Limb (tissue), 2 donors: ENCODE results near the gene OR4F15.

ENCODE experiments used
- DNase-seq, 2 donors: peaks; one replicate each; pipeline ENCODE4 v3.0.0-alpha.2; 2016; ENCODE audit errors: extremely low spot score in 2 of 2

The OR4F15 gene

DNA sequence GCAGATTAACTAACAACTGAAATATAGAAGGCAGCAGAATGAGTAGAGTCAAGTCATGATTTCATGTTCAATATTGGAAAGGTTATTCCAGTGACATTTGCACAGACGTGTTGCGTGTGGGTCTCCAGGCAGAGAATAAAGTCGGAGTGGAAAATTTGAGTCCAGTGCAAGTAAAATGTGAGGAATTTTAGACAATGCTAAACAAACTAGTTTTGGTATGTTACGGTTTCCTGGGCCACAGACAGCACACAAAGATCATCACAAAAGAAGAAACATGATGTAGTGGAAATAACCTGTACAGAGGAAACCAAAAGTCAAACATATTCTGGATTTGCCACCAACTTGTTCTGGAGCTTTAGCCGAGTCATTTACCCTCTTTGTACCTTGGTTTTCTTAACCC lies 8.3 kb upstream of the OR4F15 start:
- no peak for DNase-seq

DNA sequence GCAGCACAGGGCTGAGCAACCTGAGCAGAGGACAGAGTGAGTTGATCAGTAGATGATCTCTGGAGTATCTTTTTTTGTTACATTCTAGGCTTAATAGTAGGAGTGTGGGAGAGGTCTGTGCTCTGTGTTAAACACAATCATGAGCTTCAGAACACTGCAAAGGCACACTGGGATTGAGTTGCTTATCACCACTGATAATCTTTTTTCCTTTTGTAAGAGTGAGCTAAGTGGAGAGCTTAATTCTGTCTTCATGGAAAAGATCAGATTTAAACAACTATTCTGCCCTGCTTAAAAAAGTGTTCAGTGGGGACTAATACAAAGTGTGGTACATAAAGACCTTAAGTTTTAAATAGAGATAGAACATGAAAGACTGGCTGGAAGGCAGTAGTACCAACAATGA lies 7.6 kb upstream of the OR4F15 start:
- no peak for DNase-seq

- DNase-seq, result no peak
Observed at GRCh38 chr15:101804941-101805340, 7.1 kb upstream of the OR4F15 start.

DNA sequence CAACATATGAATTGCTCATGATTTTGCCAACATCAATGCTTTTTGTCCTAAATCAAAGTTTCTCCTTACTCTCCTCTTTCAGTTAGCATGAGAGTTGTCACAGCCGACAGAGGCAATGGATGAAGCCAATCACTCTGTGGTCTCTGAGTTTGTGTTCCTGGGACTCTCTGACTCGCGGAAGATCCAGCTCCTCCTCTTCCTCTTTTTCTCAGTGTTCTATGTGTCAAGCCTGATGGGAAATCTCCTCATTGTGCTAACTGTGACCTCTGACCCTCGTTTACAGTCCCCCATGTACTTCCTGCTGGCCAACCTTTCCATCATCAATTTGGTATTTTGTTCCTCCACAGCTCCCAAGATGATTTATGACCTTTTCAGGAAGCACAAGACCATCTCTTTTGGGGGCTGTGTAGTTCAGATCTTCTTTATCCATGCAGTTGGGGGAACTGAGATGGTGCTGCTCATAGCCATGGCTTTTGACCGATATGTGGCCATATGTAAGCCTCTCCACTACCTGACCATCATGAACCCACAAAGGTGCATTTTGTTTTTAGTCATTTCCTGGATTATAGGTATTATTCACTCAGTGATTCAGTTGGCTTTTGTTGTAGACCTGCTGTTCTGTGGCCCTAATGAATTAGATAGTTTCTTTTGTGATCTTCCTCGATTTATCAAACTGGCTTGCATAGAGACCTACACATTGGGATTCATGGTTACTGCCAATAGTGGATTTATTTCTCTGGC lies 6.2 kb upstream of the OR4F15 start:
- DNase-seq, result no peak

- no peak for DNase-seq
Observed at GRCh38 chr15:101807345-101807945, 4.6 kb upstream of the OR4F15 start.

DNA sequence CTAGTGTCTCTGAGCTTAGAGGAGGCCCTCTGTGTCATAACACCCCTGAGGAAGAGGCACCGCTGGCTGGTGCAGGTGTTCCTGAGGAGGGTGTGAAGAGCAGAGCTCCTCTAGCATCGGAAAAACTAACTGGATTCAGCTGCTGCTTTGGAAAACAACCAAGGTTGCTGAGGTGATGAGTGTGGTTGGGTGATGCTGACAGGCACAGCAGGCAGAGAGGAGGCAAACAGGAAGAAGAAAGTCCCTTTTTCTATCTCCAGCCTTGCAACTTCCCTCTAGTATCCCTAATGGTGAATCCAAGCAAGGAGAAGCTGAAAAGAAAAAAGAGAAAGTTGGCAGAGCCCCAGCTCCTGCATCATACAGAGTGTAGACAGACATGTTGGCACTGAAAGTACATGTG lies 3.8 kb upstream of the OR4F15 start:
- no peak for DNase-seq

DNA sequence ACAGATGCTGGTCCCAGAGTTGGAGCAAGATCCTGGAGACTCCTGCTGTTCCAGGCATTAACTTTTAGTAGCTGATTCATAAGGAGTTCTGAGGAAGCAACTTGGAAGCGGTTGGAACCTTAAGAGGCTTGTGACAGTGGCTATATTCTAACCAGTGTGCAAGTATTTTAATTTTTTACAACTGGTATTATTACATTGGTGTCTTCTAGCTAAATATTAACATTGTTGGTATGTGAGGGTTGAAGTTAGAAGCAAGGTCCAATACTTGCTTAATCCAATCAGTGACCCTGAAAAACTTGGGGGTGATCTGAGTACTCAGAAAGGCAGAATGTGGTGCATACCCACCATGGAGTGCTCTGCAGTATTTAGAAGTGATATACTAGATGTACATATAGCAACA lies 1.5 kb upstream of the OR4F15 start:
- DNase-seq, result no peak

GRCh38 chr15:101810876-101811275 lies 1.1 kb upstream of the OR4F15 start:
- peak in 1 of 2 donors; percentile 1 for DNase-seq

DNA sequence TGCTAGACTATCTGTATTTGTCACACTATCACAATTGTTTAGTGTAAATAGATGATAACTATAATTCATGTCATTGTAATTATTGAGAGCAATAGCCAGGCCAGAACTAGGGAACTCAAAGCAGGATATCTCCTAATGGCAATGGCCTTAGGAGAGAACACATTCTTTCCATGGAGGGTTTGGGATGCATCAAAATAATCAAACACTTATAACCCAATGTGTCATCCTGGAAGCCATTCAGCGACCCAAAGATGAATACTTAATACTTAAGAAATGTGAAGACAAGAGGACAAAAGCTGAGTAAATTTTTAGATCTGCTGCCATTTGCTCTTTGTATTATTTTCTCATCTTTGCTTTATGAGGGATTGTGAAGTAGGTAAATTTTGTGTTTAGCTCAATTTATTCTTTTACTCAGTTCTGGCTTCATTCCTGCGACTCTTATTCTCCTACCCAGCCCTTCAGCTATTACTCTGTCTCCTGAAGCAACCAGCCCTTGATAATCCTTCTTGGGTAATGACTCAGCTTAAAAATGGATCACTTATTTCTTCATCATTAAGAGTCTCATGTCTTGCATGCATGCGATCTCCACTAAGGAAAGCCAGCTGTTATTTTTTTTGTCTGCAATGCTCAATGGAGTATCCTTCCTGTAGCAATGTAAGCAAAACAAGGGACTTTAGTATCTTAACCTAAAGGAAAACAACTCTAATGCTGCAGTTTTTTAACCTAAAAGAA lies 2.0 kb downstream of the OR4F15 start:
- no peak for DNase-seq

DNA sequence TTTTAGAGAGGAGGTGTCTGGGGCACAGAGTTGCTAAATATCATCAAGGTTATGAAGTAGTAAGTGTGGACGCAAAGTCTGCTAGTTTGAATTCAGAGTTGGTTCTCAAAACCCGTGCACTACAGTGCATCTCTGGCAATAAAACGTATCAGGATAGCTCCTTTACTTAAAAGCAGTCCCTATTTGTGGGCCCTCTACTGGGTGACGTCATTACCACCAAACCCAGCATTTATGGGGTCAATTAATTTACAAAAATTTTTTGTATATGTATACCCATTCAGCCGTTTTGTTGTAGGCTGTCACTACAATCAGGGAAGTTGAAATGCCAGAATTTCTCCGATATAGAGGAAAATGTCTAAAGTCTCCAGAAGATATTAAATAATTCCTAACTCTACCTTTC lies 8.8 kb downstream of the OR4F15 start:
- DNase-seq, result no peak

GRCh38 chr15:101827257-101827656 lies 15.3 kb downstream of the OR4F15 start:
- no peak for DNase-seq

- no peak for DNase-seq
Observed at GRCh38 chr15:101828774-101829173, 16.8 kb downstream of the OR4F15 start.

- no peak for DNase-seq
Observed at GRCh38 chr15:101841656-101842055, 29.7 kb downstream of the OR4F15 start.

GRCh38 chr15:101844916-101845315 lies 32.9 kb downstream of the OR4F15 start:
- no peak for DNase-seq

DNA sequence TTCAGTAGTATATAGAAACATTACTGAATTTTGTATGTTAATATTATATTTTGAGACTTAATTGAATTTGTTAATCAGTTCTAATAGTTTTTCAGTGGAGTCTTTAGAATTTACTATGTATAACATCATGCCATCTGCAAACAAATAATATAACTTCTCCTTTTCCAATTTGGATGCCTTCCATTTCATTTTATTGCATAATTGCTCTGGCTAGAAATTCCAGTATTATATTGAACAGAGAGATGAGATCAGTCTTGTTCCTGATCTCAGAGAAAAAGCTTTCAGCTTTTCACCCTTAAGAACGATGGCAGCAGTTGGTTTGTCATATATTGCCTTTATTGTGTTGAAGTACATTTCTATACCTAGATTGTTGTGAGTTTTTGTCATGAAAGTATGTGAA lies 40.4 kb downstream of the OR4F15 start:
- no peak for DNase-seq
